ENCODE measurements around the gene IL5.

Gene IL5

GRCh38 chr5:132498152-132498551 is 45.2 kb downstream of the IL5 start:
- peak; percentile 15 for DNase-seq (ENCODE audit: low spot score)

GRCh38 chr5:132497488-132497997 is 45.8 kb downstream of the IL5 start:
- peak; percentile 14 for DNase-seq (ENCODE audit: low spot score)

- peak; percentile 42 for DNase-seq (ENCODE audit: low spot score)
These were observed 46.5 kb downstream of the IL5 start for GRCh38 chr5:132496631-132497487.

GRCh38 chr5:132496191-132496630 is 47.1 kb downstream of the IL5 start:
- DNase-seq (ENCODE audit: low spot score), result peak; percentile 45

GRCh38 chr5:132495667-132496190 is 47.6 kb downstream of the IL5 start:
- peak; percentile 60 for DNase-seq (ENCODE audit: low spot score)

- no peak for DNase-seq (ENCODE audit: low spot score)
These were observed 49.5 kb downstream of the IL5 start for GRCh38 chr5:132493821-132494220.

- no peak for DNase-seq (ENCODE audit: low spot score)
These were observed 50.1 kb downstream of the IL5 start for GRCh38 chr5:132493241-132493640.

- no peak for DNase-seq (ENCODE audit: low spot score)
These were observed 50.8 kb downstream of the IL5 start for GRCh38 chr5:132492386-132493125.

Measured in D341Med (cell line).